HG02981 (cell line): ENCODE data around the gene RNF111.
"Not testable (repeated sequence)": the region's sequence is repeated elsewhere in the genome, so short reads cannot be mapped to it uniquely, and the experiment has no call there.

Experiments used
- ATAC-seq: cut with Tn5 transposase; IDR thresholded peaks from one replicate; pipeline ENCODE4 v1.9.1; 2021; ENCODE audit warnings: mild to moderate bottlenecking, moderate library complexity; ENCODE audit not compliant: unreplicated experiment

Gene RNF111

GRCh38 chr15:58999694-59000093 lies 12.2 kb downstream of the RNF111 start:
- no peak for ATAC-seq

DNA sequence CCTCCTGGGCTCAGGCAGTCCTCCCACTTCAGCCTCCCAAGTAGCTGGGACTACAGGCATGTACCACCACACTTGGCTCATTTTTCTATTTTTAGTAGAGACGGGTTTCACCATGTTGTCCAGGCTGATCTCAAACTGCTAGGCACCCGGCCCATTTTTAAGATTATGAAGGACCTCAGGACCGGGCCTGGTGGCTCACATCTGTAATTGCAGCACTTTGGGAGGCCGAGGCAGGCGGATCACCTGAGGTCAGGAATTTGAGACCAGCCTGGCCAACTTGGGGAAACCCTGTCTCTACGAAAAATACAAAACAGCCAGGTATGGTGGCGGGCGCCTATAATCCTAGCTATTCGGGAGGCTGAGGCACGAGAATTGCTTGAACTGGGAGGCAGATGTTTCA lies 12.8 kb downstream of the RNF111 start:
- ATAC-seq = not testable (repeated sequence)

- ATAC-seq = no peak
Observed at GRCh38 chr15:59001946-59002345, 14.5 kb downstream of the RNF111 start.

DNA sequence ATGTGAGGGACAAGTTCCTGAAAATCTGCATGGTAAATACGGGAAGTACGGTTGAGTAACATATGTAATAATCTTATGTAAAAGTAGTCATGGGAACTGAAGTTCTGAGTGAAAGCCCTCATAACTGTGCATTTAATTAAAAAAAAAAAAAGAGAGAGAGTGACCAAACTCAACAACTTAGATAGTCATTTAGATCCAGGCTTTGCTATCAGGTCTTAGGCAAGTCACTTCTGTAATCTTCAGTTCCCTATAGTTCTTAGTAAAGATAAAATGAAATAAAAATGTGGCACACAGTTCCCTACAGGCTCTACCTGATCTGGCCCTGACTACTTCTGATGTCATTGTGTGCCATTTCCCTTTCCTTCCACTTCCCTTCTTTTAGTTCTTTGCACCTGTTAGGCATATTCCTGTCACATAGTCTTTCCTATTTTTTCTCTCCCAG lies 15.0 kb downstream of the RNF111 start:
- ATAC-seq = peak; percentile 57

DNA sequence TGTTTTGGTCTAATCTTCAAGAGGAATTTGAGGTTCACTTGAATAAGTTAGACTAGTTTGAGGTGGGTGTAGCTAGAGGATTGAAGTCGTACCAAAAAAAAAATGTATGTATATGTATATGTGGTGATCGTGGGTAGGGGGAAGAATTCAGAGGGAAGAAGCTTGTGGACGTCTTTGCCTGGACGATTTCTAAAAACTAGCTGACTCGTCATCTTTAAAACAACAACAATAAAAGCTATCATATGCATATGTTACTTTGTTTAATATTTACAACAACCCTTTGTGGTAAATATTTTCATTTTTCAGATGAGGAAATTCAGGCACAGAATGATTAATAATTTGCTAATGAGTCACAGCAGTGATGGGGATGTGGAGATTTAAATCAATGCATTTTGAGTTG lies 18.1 kb downstream of the RNF111 start:
- no peak for ATAC-seq

- no peak for ATAC-seq
Observed at GRCh38 chr15:59008086-59008485, 20.6 kb downstream of the RNF111 start.

- ATAC-seq = no peak
Observed at GRCh38 chr15:59011262-59011952, 23.9 kb downstream of the RNF111 start.

DNA sequence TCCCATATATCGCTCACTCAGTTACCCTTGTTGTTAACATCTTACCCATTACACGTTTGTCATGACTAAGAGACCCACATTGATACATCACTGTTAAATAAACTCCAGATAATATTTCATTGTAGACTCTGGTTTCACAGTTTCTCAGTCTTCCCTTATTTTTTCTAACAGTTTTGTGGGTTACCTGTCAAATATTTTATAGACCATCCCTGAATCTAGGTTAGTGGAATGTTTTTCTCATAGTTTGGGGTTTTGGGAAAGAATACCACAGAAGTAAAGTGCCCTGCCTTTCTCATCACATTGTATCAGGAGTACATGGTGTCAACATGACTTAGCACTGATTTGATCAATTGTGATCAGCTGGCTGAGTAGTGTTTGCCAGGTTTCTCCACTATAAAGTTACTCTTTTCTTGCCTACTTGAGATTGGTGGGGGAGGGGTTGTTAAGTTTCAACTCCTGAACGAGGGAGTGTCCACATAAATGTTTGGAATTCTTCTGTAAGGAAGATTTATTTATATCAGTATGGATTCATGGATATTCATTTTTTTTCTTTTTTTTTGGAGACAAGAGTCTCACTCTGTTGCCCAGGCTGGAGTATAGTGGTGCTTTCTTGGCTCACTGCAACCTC lies 25.9 kb downstream of the RNF111 start:
- ATAC-seq = no peak

DNA sequence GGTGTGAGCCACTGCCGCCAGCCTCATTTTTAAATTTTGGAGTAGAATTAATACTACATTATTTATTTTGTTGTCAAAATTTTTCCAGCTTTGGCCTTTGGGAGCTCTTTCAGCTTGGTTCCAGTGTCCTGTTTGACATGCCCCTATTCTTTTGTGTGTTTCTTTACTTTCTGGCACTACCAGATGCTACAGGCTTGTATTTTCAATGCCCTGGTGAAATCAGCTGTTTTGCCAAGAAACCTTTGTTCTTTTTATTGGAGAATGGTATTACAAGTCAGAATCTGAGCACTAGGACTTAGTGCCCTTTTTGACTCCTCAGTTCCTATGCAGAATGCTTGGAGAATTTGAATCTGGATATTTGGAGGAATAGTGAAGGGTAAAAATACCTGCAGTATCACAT lies 26.6 kb downstream of the RNF111 start:
- no peak for ATAC-seq

- no peak for ATAC-seq
Observed at GRCh38 chr15:59017449-59017848, 30.0 kb downstream of the RNF111 start.

- ATAC-seq = no peak
Observed at GRCh38 chr15:59018833-59019232, 31.4 kb downstream of the RNF111 start.

GRCh38 chr15:59020322-59020721 lies 32.9 kb downstream of the RNF111 start:
- ATAC-seq = no peak

GRCh38 chr15:59022188-59022587 lies 34.7 kb downstream of the RNF111 start:
- ATAC-seq = no peak

- ATAC-seq = no peak
Observed at GRCh38 chr15:59026207-59026606, 38.7 kb downstream of the RNF111 start.

DNA sequence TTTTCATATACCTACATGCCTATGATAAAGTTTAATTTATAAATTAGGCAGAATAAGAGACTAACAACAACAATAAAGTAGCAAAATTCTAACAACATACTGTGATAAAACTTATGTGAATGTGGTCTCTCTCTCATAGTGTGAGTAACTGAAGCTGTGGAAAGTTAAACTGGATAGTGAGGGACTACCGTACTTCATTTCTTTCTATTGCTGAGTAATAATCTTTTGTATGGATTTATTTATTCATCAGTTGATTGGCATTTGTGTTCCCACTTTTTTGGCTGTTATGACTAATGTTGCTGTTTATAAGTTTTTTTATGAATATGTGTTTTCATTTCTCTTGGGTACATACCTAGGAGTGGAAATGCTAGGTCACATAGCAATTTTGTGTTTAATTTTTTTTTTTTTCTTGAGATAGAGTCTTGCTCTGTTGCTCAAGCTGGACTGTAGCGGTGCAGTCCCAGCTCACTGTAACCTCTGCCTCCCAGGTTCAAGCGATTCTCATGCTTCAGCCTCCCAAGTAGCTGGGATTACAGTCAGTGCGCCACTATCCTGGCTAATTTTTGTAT lies 41.0 kb downstream of the RNF111 start:
- no peak for ATAC-seq

- ATAC-seq = no peak
Observed at GRCh38 chr15:59029554-59029953, 42.1 kb downstream of the RNF111 start.

- ATAC-seq = no peak
Observed at GRCh38 chr15:59035201-59035600, 47.7 kb downstream of the RNF111 start.

GRCh38 chr15:59039225-59039624 lies 51.8 kb downstream of the RNF111 start:
- no peak for ATAC-seq

- no peak for ATAC-seq
Observed at GRCh38 chr15:59042041-59042440, 54.6 kb downstream of the RNF111 start.

GRCh38 chr15:59048897-59049296 lies 61.4 kb downstream of the RNF111 start:
- no peak for ATAC-seq

DNA sequence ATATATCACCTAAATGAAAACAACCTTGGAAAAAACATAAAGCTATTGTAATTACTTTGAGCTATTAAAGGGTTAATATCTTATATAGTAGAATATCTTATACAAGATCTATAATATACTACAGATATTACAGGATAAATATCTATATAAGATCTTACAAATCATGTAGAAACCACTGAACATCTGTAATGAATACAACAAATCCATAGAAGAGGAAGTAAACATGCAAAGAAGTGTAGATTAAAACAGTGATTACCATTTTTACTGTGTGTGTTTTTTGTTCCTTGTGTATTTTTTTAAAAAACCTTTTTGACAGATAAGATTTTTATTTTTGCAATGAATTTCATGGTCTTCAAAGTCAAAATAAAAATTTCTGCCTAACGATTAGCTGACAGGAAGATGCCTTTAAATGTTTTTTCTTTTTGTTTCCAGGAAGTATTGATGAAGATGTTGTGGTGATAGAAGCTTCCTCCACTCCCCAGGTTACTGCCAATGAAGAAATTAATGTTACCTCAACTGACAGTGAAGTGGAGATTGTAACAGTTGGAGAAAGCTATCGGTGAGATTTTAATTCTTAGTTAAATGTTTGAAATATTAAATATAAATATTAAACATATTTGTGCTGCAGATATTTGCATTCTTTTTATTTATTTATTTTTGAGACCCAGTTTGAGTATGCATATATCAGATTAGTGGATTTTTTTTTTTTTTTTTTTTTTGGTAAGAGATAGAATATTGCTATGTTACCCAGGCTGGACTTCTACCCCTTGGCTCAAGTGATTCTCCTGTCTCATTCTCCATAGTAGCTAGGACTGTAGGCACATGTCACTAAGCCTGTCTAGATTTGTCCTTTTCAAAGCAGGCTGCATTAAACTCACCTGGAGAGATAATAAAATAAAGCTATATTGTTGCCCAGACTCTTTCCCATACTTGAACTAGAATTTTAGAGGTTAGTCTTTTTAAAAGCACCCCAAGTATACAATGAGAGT lies 64.7 kb downstream of the RNF111 start:
- no peak for ATAC-seq
